GM23338 (cell line): ENCODE measurements around the gene FOXK2. TPM values are rescaled to one million over a fixed set of nuclear protein-coding genes. Genes with fewer than 3 reads are reported as not detected.

ENCODE experiments used
- ATAC-seq: fragments of 200-7000 bp; cut with Tn5 transposase; 3 replicates; pipeline ENCODE4 v1.9.1; 2020
- DNase-seq: peaks from one replicate; pipeline ENCODE4 v3.0.0-alpha.2; 2015; ENCODE audit warnings: low spot score
- H2AFZ ChIP-seq: fragments of 200-600 bp; sonication (generic); 2 replicates; pipeline ENCODE4 v1.8.0; 2016; ENCODE audit warnings: antibody characterized with exemption, mild to moderate bottlenecking, moderate library complexity
- H3F3A ChIP-seq: fragments of 200-600 bp; sonication (generic); replicated peaks from 2 replicates; pipeline ENCODE4 v1.8.0; 2017; ENCODE audit warnings: antibody characterized with exemption, mixed run types, low read depth
- H3K27ac ChIP-seq: fragments of 200-600 bp; sonication (generic); 2 replicates; pipeline ENCODE4 v1.6.1; 2016; ENCODE audit warnings: low read depth
- H3K27me3 ChIP-seq: fragments of 200-600 bp; sonication (generic); 2 replicates; pipeline ENCODE4 v1.8.0; 2016; ENCODE audit warnings: mild to moderate bottlenecking, mixed run types, moderate library complexity; ENCODE audit not compliant: insufficient read depth
- H3K36me3 ChIP-seq: fragments of 200-600 bp; sonication (generic); 2 replicates; pipeline ENCODE4 v1.8.0; 2016; ENCODE audit warnings: mild to moderate bottlenecking; ENCODE audit not compliant: insufficient read depth
- H3K4me1 ChIP-seq: fragments of 200-600 bp; sonication (generic); 2 replicates; pipeline ENCODE4 v1.8.0; 2016; ENCODE audit warnings: mild to moderate bottlenecking, moderate library complexity; ENCODE audit not compliant: insufficient read depth
- H3K4me2 ChIP-seq: fragments of 200-600 bp; sonication (generic); 2 replicates; pipeline ENCODE4 v1.7.1; 2017; ENCODE audit warnings: mixed run types
- H3K4me3 ChIP-seq: fragments of 200-600 bp; sonication (generic); 2 replicates; pipeline ENCODE4 v1.6.1; 2016; ENCODE audit warnings: mixed run types
- H3K79me2 ChIP-seq: fragments of 200-600 bp; sonication (generic); replicated peaks from 2 replicates; pipeline ENCODE4 v1.8.0; 2017; ENCODE audit warnings: mild to moderate bottlenecking; ENCODE audit not compliant: insufficient read depth
- H3K9me2 ChIP-seq: fragments of 200-600 bp; sonication (generic); 2 replicates; pipeline ENCODE4 v1.8.0; 2017; ENCODE audit not compliant: insufficient read depth
- H4K20me1 ChIP-seq: fragments of 200-600 bp; sonication (generic); replicated peaks from 2 replicates; pipeline ENCODE4 v1.8.0; 2017; ENCODE audit warnings: mild to moderate bottlenecking; ENCODE audit not compliant: insufficient read depth
- H3K27ac Mint-ChIP-seq: 2 replicates; pipeline ENCODE4 v1.8.0; 2020; ENCODE audit warnings: inconsistent platforms, mild to moderate bottlenecking, moderate library complexity, mixed read lengths
- H3K27me3 Mint-ChIP-seq: 3 replicates; pipeline ENCODE4 v1.8.0; 2022; ENCODE audit warnings: low read depth, mild to moderate bottlenecking, moderate library complexity, mixed read lengths, inconsistent platforms; ENCODE audit not compliant: insufficient read depth, poor library complexity
- H3K36me3 Mint-ChIP-seq: 3 replicates; pipeline ENCODE4 v1.8.0; 2021; ENCODE audit warnings: low read depth, mild to moderate bottlenecking, inconsistent platforms, moderate library complexity, mixed read lengths
- H3K4me1 Mint-ChIP-seq: 3 replicates; pipeline ENCODE4 v1.8.0; 2020; ENCODE audit warnings: mild to moderate bottlenecking, inconsistent platforms, mixed read lengths
- H3K4me3 Mint-ChIP-seq: 3 replicates; pipeline ENCODE4 v1.8.0; 2021; ENCODE audit warnings: moderate library complexity, mild to moderate bottlenecking, inconsistent platforms, mixed read lengths
- H3K9me3 Mint-ChIP-seq: 3 replicates; pipeline ENCODE4 v1.8.0; 2020; ENCODE audit warnings: moderate library complexity, mild to moderate bottlenecking, inconsistent platforms, mixed read lengths
- CREB1 ChIP-seq: fragments of 250-450 bp; sonication (Bioruptor Pico); IDR thresholded peaks from 2 replicates; pipeline ENCODE4 v1.5.0; 2020; ENCODE audit warnings: low read depth, mild to moderate bottlenecking, moderate library complexity
- CTCF ChIP-seq, 2 experiments: fragments of 200-600 bp in 1 of 2; sonication (generic) in 1 of 2; conservative IDR thresholded peaks; 2 replicates each; pipeline versions ENCODE4 v1.5.1 to v1.6.1; 2016 to 2017; ENCODE audit warnings: antibody characterized with exemption in 2 of 2, low read depth in 2 of 2, mild to moderate bottlenecking in 2 of 2, moderate library complexity in 1 of 2
- ETS1 ChIP-seq: IDR thresholded peaks from 2 replicates; pipeline ENCODE4 v1.6.1; 2016; ENCODE audit warnings: antibody characterized with exemption
- EZH2 ChIP-seq: fragments of 200-600 bp; sonication (generic); IDR thresholded peaks from one replicate; pipeline ENCODE4 v1.8.0; 2017; ENCODE audit warnings: antibody characterized with exemption, mild to moderate bottlenecking, low read depth; ENCODE audit not compliant: unreplicated experiment
- EZH2phosphoT487 ChIP-seq: fragments of 200-600 bp; sonication (generic); IDR thresholded peaks from one replicate; pipeline ENCODE4 v1.8.1; 2018; ENCODE audit warnings: antibody characterized with exemption; ENCODE audit not compliant: unreplicated experiment
- JUNB ChIP-seq: IDR thresholded peaks from one replicate; pipeline ENCODE4 v1.6.1; 2016; ENCODE audit warnings: antibody characterized with exemption; ENCODE audit not compliant: unreplicated experiment
- NANOG ChIP-seq: IDR thresholded peaks from 2 replicates; pipeline ENCODE4 v1.6.1; 2016; ENCODE audit warnings: antibody characterized with exemption, borderline replicate concordance
- POLR2AphosphoS5 ChIP-seq: IDR thresholded peaks from 2 replicates; pipeline ENCODE4 v1.6.1; 2016; ENCODE audit warnings: antibody characterized with exemption, low read depth
- REST ChIP-seq: IDR thresholded peaks from one replicate; pipeline ENCODE4 v1.6.1; 2018; ENCODE audit warnings: antibody characterized with exemption; ENCODE audit not compliant: unreplicated experiment
- STAT1 ChIP-seq: IDR thresholded peaks from one replicate; pipeline ENCODE4 v1.6.1; 2016; ENCODE audit warnings: antibody characterized with exemption; ENCODE audit not compliant: unreplicated experiment
- ZNF114 ChIP-seq: fragments of 250-450 bp; sonication (Bioruptor Pico); IDR thresholded peaks from 2 replicates; pipeline ENCODE4 v1.5.0; 2020; ENCODE audit warnings: mild to moderate bottlenecking, moderate library complexity
- ZNF331 ChIP-seq: fragments of 250-450 bp; sonication (Bioruptor Pico); IDR thresholded peaks from 2 replicates; pipeline ENCODE4 v1.5.0; 2020; ENCODE audit warnings: low read depth, mild to moderate bottlenecking, moderate library complexity
- ZNF462 ChIP-seq: fragments of 250-450 bp; sonication (Bioruptor Pico); IDR thresholded peaks from 2 replicates; pipeline ENCODE4 v1.5.0; 2020; ENCODE audit warnings: mild to moderate bottlenecking, moderate library complexity
- polyA plus RNA-seq: library from polyadenylated mRNA; unstranded; fragments of >200 nt; fragmentation: Nextera tagmentation; extraction: Ambion mirVana; gene quantifications from 2 replicates; pipeline ENCODE4 v1.2.1, GENCODE V29; 2016
- total RNA-seq: library from RNA; depleted of rRNA; stranded (reverse); fragments of >200 nt; shearing (Covaris generic); gene quantifications from 2 replicates; pipeline ENCODE4 v1.2.3, GENCODE V29; 2014

The FOXK2 gene
- total and polyA plus RNA-seq, 2 experiments from 2014 or later = 12.3 to 66.0 TPM

- DNase-seq (no peak), ATAC-seq (no peak)
- TF ChIP-seq REST (no peak), NANOG (no peak), EZH2 (no peak), ZNF114 (CRISPR knock-in tag) (no peak), EZH2phosphoT487 (no peak), ZNF462 (CRISPR knock-in tag) (no peak), JUNB (no peak), POLR2AphosphoS5 (no peak), ZNF331 (CRISPR knock-in tag) (no peak), STAT1 (no peak), CREB1 (CRISPR knock-in tag) (no peak), CTCF (conservative IDR thresholded peaks at IDR 0.05; ENCODE audit: low read depth in 2 of 2) (no peak), ETS1 (no peak)
- peaks cover 63% of the 10 kb centered on the region for H3K36me3 Mint-ChIP-seq
- H3K27me3 Mint-ChIP-seq = peaks cover 2% of the 10 kb centered on the region
- no peak overlapping the region for H3K4me3 ChIP-seq
- H2AFZ ChIP-seq = no peak overlapping the region
- H3K27ac ChIP-seq = no peak overlapping the region
- no peaks in the 10 kb centered on the region for H3K27me3 ChIP-seq
- no peaks in the 10 kb centered on the region for H3K4me1 Mint-ChIP-seq
- H3K36me3 ChIP-seq = no peaks in the 10 kb centered on the region; the same call in none of the 2 replicates
- H3K4me1 ChIP-seq = no peaks in the 10 kb centered on the region
- no peak overlapping the region for H3K4me2 ChIP-seq
- H3K9me3 Mint-ChIP-seq = peaks cover 3% of the 10 kb centered on the region; the same call in 2 of the 3 replicates
- H3F3A ChIP-seq = 0 out of 2 replicates have a peak, but pooled peaks cover 4% of the 10 kb centered on the region
- no peak overlapping the region for H3K27ac Mint-ChIP-seq
- H3K4me3 Mint-ChIP-seq = no peak overlapping the region
- peaks cover 33% of the 10 kb centered on the region for H4K20me1 ChIP-seq
- H3K9me2 ChIP-seq = no peaks in the 10 kb centered on the region
- H3K79me2 ChIP-seq = peaks cover 94% of the 10 kb centered on the region
Measured at GRCh38 chr17:82638183-82638773, 118.7 kb downstream of the FOXK2 start.
